Measurements from ENCODE around the gene SDSL. TPM values are rescaled to one million over a fixed set of nuclear protein-coding genes. Genes with fewer than 3 reads are reported as not detected.

Gene SDSL
- polyA plus RNA-seq, 3 donors: 11.1 to 17.0 (median 13.5) TPM

Other genes starting within 250 kb of the SDSL start
- 10 to 100 TPM; 63.6 to 91.1 (median 76.9) TPM for gene DDX54, start 236.9 kb upstream of the SDSL start, polyA plus RNA-seq (ENCODE audit: insufficient read length in 3 of 3)
- 10 to 100 TPM; 13.4 to 19.4 (median 14.8) TPM for gene RITA1, start 236.7 kb upstream of the SDSL start, polyA plus RNA-seq (ENCODE audit: insufficient read length in 3 of 3)
- 10 to 100 TPM; 31.2 to 50.5 (median 34.4) TPM for gene TPCN1, start 200.9 kb upstream of the SDSL start, polyA plus RNA-seq (ENCODE audit: insufficient read length in 3 of 3)
- gene SLC8B1, start 87.3 kb upstream of the SDSL start, polyA plus RNA-seq (ENCODE audit: insufficient read length in 3 of 3): 10 to 100 TPM; 12.4 to 15.6 (median 14.0) TPM
- 10 to 100 TPM; 15.5 to 19.3 (median 18.6) TPM for gene PLBD2, start 63.8 kb upstream of the SDSL start, polyA plus RNA-seq (ENCODE audit: insufficient read length in 3 of 3)
- under 1 TPM; 0.19 to 0.56 (median 0.42) TPM for gene SDS, start 18.5 kb upstream of the SDSL start, polyA plus RNA-seq (ENCODE audit: insufficient read length in 3 of 3)
- gene LHX5, start 49.5 kb downstream of the SDSL start, polyA plus RNA-seq (ENCODE audit: insufficient read length in 3 of 3): not detected